Measurements from ENCODE around the gene TRPV6.

The TRPV6 gene

DNA sequence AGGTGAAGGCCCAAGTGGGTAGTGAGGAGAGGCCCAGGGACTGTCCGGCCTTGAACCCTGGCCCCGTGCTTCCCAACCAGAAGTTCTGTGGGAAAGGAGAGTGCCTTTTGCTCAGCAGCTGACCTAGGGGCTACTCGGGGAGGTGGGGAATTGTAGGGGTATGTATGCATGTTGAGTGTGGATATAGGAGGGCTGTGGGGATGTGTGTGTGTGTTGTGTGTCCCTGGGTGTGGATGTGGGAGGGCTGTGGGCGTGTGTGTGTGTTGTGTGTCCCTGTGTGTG lies 18.5 kb downstream of the TRPV6 start:
- Histone ChIP-seq H3K27ac (no peak overlapping the region), H3K4me3 (ENCODE audit: low read depth, low read length) (no peak overlapping the region), H3K36me3 (replicated peaks) (no peaks in the 10 kb centered on the region), H3K27me3 (replicated peaks) (no peaks in the 10 kb centered on the region)
- in situ Hi-C loops (cut with HindIII; ENCODE audit: low pct_ligation_motif_present, low sequenced_read_pairs) = no loop called here
- TF ChIP-seq CTCF (IDR thresholded peaks at IDR 0.05; ENCODE audit: low read depth, low read length, missing control alignments) = no peak
- no peak for DNase-seq

DNA sequence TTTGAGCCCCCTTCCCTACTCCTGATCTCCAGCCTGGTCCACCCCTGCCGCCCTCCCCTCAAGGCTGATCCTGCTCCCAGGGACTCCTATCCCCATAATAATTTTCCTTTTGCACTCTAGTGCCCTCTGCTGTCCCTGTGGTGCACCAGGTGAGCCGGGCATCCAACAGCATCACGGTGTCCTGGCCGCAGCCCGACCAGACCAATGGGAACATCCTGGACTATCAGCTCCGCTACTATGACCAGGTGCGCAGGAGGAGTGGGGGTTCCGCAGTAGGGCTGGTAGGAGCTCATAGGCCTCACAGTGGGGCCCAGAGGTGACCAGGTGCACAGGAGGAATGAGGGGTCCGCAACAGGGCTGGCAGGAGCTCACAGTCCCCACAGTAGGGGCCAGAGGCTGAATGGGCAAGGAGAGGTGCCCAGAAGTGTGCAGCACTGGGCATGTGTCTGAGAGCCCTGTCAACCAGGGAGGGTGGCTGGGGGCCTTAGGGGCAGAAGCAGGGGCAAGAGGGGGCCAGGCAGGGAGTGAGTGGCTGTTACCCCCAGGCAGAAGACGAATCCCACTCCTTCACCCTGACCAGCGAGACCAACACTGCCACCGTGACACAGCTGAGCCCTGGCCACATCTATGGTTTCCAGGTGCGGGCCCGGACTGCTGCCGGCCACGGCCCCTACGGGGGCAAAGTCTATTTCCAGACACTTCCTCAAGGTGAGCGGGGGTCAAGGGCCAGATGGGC lies 19.0 kb downstream of the TRPV6 start:
- in situ Hi-C loops (cut with HindIII; ENCODE audit: low pct_ligation_motif_present, low sequenced_read_pairs) = no loop called here
- no peak for DNase-seq
- peak; percentile 73 for TF ChIP-seq CTCF (IDR thresholded peaks at IDR 0.05; ENCODE audit: low read depth, low read length, missing control alignments)

GRCh38 chr7:142865766-142866165 lies 19.8 kb downstream of the TRPV6 start:
- DNase-seq = no peak
- Histone ChIP-seq H3K36me3 (replicated peaks) (no peaks in the 10 kb centered on the region), H3K27me3 (replicated peaks) (no peaks in the 10 kb centered on the region), H3K4me3 (ENCODE audit: low read depth, low read length) (no peak overlapping the region), H3K27ac (no peak overlapping the region)
- in situ Hi-C loops (cut with HindIII; ENCODE audit: low pct_ligation_motif_present, low sequenced_read_pairs) = no loop called here
- no peak for TF ChIP-seq CTCF (IDR thresholded peaks at IDR 0.05; ENCODE audit: low read depth, low read length, missing control alignments)

More for the DNA sequence above, 19.0 kb downstream of the TRPV6 start:
- H3K4me3 ChIP-seq (ENCODE audit: low read depth, low read length) = no peak overlapping the region
- H3K36me3 ChIP-seq (replicated peaks) = no peaks in the 10 kb centered on the region
- H3K27ac ChIP-seq = no peak overlapping the region
- no peaks in the 10 kb centered on the region for H3K27me3 ChIP-seq (replicated peaks)

GRCh38 chr7:142864980-142865747 lies 20.4 kb downstream of the TRPV6 start:
- Histone ChIP-seq H3K27me3 (replicated peaks) (no peaks in the 10 kb centered on the region), H3K27ac (no peak overlapping the region), H3K4me3 (ENCODE audit: low read depth, low read length) (no peak overlapping the region), H3K36me3 (replicated peaks) (no peaks in the 10 kb centered on the region)
- no peak for TF ChIP-seq CTCF (IDR thresholded peaks at IDR 0.05; ENCODE audit: low read depth, low read length, missing control alignments)
- in situ Hi-C loops (cut with HindIII; ENCODE audit: low pct_ligation_motif_present, low sequenced_read_pairs) = no loop called here
- no peak for DNase-seq

DNA sequence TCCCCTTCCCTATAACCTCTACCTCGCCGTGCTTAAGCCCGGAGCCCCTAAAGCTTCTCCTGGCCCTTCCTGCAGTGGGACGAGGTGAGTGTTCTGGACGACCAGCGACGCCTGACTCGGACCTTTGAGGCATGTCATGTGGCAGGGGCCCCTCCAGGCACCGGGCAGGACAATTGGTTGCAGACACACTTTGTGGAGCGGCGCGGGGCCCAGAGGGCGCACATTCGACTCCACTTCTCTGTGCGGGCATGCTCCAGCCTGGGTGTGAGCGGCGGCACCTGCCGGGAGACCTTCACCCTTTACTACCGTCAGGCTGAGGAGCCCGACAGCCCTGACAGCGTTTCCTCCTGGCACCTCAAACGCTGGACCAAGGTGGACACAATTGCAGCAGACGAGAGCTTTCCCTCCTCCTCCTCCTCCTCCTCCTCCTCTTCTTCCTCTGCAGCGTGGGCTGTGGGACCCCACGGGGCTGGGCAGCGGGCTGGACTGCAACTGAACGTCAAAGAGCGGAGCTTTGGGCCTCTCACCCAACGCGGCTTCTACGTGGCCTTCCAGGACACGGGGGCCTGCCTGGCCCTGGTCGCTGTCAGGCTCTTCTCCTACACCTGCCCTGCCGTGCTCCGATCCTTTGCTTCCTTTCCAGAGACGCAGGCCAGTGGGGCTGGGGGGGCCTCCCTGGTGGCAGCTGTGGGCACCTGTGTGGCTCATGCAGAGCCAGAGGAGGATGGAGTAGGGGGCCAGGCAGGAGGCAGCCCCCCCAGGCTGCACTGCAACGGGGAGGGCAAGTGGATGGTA lies 21.5 kb downstream of the TRPV6 start:
- TF ChIP-seq CTCF (IDR thresholded peaks at IDR 0.05; ENCODE audit: low read depth, low read length, missing control alignments) = no peak
- H3K27ac ChIP-seq = no peak overlapping the region
- no peak for DNase-seq
- H3K27me3 ChIP-seq (replicated peaks) = no peaks in the 10 kb centered on the region
- H3K4me3 ChIP-seq (ENCODE audit: low read depth, low read length) = no peak overlapping the region
- no peaks in the 10 kb centered on the region for H3K36me3 ChIP-seq (replicated peaks)
- in situ Hi-C loops (cut with HindIII; ENCODE audit: low pct_ligation_motif_present, low sequenced_read_pairs) = no loop called here
